ENCODE data around the gene SLC7A14. TPM values are rescaled to one million over a fixed set of nuclear protein-coding genes. Genes with fewer than 3 reads are reported as not detected.

Gene SLC7A14
- total RNA-seq, 1 donor = 6.1 TPM

GRCh38 chr3:170623524-170623923 lies 37.6 kb upstream of the SLC7A14 start:
- DNase-seq (ENCODE audit: low read depth) = no peak
- no peak overlapping the region for H3K4me3 ChIP-seq (ENCODE audit: low read depth, low read length)
- TF ChIP-seq CTCF (IDR thresholded peaks at IDR 0.05; ENCODE audit: insufficient read depth, low read length) = no peak

- no peak overlapping the region for H3K4me3 ChIP-seq (ENCODE audit: low read depth, low read length)
- no peak for TF ChIP-seq CTCF (IDR thresholded peaks at IDR 0.05; ENCODE audit: insufficient read depth, low read length)
- DNase-seq (ENCODE audit: low read depth) = peak; percentile 93
Observed at GRCh38 chr3:170622369-170623159, 36.7 kb upstream of the SLC7A14 start.

- H3K4me3 ChIP-seq (ENCODE audit: low read depth, low read length) = no peak overlapping the region
- no peak for DNase-seq (ENCODE audit: low read depth)
- TF ChIP-seq CTCF (IDR thresholded peaks at IDR 0.05; ENCODE audit: insufficient read depth, low read length) = no peak
Observed at GRCh38 chr3:170621256-170621655, 35.4 kb upstream of the SLC7A14 start.

- peak; percentile 90 for DNase-seq (ENCODE audit: low read depth)
- TF ChIP-seq CTCF (IDR thresholded peaks at IDR 0.05; ENCODE audit: insufficient read depth, low read length) = no peak
- no peak overlapping the region for H3K4me3 ChIP-seq (ENCODE audit: low read depth, low read length)
Observed at GRCh38 chr3:170614214-170614966, 28.5 kb upstream of the SLC7A14 start.

GRCh38 chr3:170611751-170612150 lies 25.9 kb upstream of the SLC7A14 start:
- H3K4me3 ChIP-seq (ENCODE audit: low read depth, low read length) = no peak overlapping the region
- TF ChIP-seq CTCF (IDR thresholded peaks at IDR 0.05; ENCODE audit: insufficient read depth, low read length) = no peak
- no peak for DNase-seq (ENCODE audit: low read depth)

- no peak for DNase-seq (ENCODE audit: low read depth)
- no peak overlapping the region for H3K4me3 ChIP-seq (ENCODE audit: low read depth, low read length)
- TF ChIP-seq CTCF (IDR thresholded peaks at IDR 0.05; ENCODE audit: insufficient read depth, low read length) = no peak
Observed at GRCh38 chr3:170610321-170610884, 24.5 kb upstream of the SLC7A14 start.
